ENCODE measurements around the gene PDGFB. TPM values are rescaled to one million over a fixed set of nuclear protein-coding genes. Genes with fewer than 3 reads are reported as not detected.
A peak's percentile ranks its signal among the peaks of the same experiment; 100 is the strongest.

Gene PDGFB
- total RNA-seq, 2 experiments from 2014 or later: 0.45 to 0.69 TPM

GRCh38 chr22:39266398-39267030 lies 21.7 kb upstream of the PDGFB start:
- TF ChIP-seq, protein P1, sequence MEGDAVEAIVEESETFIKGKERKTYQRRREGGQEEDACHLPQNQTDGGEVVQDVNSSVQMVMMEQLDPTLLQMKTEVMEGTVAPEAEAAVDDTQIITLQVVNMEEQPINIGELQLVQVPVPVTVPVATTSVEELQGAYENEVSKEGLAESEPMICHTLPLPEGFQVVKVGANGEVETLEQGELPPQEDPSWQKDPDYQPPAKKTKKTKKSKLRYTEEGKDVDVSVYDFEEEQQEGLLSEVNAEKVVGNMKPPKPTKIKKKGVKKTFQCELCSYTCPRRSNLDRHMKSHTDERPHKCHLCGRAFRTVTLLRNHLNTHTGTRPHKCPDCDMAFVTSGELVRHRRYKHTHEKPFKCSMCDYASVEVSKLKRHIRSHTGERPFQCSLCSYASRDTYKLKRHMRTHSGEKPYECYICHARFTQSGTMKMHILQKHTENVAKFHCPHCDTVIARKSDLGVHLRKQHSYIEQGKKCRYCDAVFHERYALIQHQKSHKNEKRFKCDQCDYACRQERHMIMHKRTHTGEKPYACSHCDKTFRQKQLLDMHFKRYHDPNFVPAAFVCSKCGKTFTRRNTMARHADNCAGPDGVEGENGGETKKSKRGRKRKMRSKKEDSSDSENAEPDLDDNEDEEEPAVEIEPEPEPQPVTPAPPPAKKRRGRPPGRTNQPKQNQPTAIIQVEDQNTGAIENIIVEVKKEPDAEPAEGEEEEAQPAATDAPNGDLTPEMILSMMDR (IDR thresholded peaks at IDR 0.05): no peak
- H3K27ac ChIP-seq (ENCODE audit: low read depth in 1 of 2, low read length in 2 of 2): no peak overlapping the region

DNA sequence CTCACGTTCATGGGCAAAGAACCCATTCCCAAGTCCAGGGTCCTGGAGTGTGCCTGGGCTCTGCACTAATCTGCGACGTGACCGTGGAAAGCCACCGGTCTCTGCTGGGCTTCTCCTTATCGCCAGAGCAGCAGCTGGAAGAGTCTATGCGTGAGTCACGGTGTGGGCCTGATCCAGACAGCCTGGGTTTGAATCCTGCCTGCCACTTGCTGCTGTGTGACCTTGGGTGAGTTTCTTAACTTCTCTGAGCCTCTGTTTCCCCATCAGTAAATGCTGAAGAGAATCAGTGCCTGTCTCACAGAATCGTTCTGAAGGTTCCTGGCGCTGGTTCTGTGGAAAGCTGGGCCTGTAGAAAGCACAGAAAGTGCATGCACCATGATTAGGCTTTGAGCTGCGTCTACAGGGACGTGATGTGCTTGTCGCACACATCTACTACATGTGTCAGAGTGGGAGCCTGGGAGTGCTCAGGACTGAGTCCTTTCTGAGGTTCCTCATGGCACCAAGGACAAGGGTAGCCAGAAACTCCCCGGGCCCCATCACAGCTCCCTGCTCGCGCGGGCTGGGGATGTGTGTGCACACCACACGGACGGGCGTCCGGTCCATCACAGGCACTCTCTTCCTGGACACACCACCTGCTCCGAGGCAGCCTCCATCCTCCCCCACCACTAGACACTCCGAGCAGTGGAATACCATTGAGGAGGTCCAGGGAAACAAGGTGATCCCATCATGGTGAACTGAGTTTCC lies 20.5 kb upstream of the PDGFB start:
- POLR2A ChIA-PET: no interaction called here
- Histone ChIP-seq H3K27ac (ENCODE audit: low read depth in 1 of 2, low read length in 2 of 2) (no peak overlapping the region), H3K9me3 (ENCODE audit: control insufficient read depth in 1 of 2, insufficient read depth in 1 of 2, low read length in 2 of 2) (peaks cover 4 to 29% of the 10 kb centered on the region in 2 experiments), H3K36me3 (ENCODE audit: insufficient read depth, low read length) (no peaks in the 10 kb centered on the region), H3K4me1 (ENCODE audit: insufficient read depth, low read length) (no peaks in the 10 kb centered on the region), H3K4me3 (ENCODE audit: low read length) (no peak overlapping the region), H3K27me3 (ENCODE audit: control insufficient read depth in 1 of 2, insufficient read depth in 2 of 2, low read length in 2 of 2) (no peaks in the 10 kb centered on the region)
- TF ChIP-seq, protein P1 (IDR thresholded peaks at IDR 0.05): no peak
- intact Hi-C loops (cut with DNase I, micrococcal nuclease): no loop called here
- no peaks in the 10 kb centered on the region for H3K36me3 Mint-ChIP-seq (ENCODE audit: low read depth)
- no peaks in the 10 kb centered on the region for H3K9me3 Mint-ChIP-seq
- ATAC-seq (ENCODE audit: poor library complexity) (no peak), DNase-seq (no peak)
- H3K27ac Mint-ChIP-seq: no peak overlapping the region
- no peaks in the 10 kb centered on the region for H3K27me3 Mint-ChIP-seq
- H3K4me1 Mint-ChIP-seq (ENCODE audit: low read depth): no peaks in the 10 kb centered on the region
- no peak overlapping the region for H3K4me3 Mint-ChIP-seq
- CTCF ChIA-PET: no interaction called here

More at GRCh38 chr22:39266398-39267030, 21.7 kb upstream of the PDGFB start:
- Mint-ChIP-seq H3K9me3 (no peaks in the 10 kb centered on the region), H3K27me3 (no peaks in the 10 kb centered on the region), H3K4me1 (ENCODE audit: low read depth) (no peaks in the 10 kb centered on the region), H3K27ac (no peak overlapping the region), H3K4me3 (no peak overlapping the region), H3K36me3 (ENCODE audit: low read depth) (no peaks in the 10 kb centered on the region)
- DNase-seq (peak in 2 of 14 experiments; percentile 53 to 66), ATAC-seq (ENCODE audit: poor library complexity) (no peak)
- CTCF ChIA-PET: no interaction called here
- Histone ChIP-seq H3K4me1 (ENCODE audit: insufficient read depth, low read length) (no peaks in the 10 kb centered on the region), H3K9me3 (ENCODE audit: control insufficient read depth in 1 of 2, insufficient read depth in 1 of 2, low read length in 2 of 2) (peaks cover 3 to 30% of the 10 kb centered on the region in 2 experiments), H3K27me3 (ENCODE audit: control insufficient read depth in 1 of 2, insufficient read depth in 2 of 2, low read length in 2 of 2) (no peaks in the 10 kb centered on the region), H3K4me3 (ENCODE audit: low read length) (no peak overlapping the region), H3K36me3 (ENCODE audit: insufficient read depth, low read length) (no peaks in the 10 kb centered on the region)
- POLR2A ChIA-PET: no interaction called here
- intact Hi-C loops (cut with DNase I, micrococcal nuclease): no loop called here

DNA sequence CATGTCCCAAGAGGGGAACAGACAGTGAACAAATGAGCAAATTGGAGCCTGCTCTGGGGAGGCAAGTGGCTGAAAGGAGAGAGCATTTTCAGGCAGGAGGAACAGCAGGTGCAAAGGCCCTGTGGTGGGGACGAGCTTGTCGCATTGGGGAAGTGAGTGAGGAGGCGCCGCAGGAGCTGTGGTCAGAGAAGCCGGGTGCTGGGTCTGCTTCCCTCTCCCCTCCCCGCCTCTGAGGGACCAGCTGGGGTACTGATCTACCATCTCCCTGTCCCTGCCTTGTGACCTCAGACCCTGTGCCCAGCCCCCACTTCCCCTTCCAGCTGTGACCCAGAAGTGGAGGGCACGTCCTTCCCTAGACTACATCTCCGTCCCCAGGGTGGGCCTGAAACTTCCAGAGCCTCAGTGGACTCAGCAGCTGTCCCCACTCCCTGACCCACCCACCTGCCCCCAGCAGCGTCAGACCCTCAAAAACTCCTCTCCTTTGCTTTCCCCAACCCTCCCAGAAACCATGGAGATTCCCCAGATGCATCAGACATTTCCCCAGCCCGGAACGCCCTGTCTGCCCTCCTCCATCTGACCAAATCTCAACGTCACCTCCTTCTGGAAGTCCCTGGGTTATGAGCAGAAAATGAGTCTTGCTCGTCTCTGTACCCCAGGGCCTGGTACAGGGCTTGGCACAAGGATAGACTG lies 19.7 kb upstream of the PDGFB start:
- no peaks in the 10 kb centered on the region for H3K36me3 ChIP-seq (ENCODE audit: insufficient read depth, low read length)
- CTCF ChIA-PET: no interaction called here
- TF ChIP-seq, protein P1 (IDR thresholded peaks at IDR 0.05): no peak
- H3K27me3 ChIP-seq (ENCODE audit: control insufficient read depth in 1 of 2, insufficient read depth in 2 of 2, low read length in 2 of 2): no peaks in the 10 kb centered on the region
- no peak overlapping the region for H3K27ac Mint-ChIP-seq
- DNase-seq (peak in 2 of 14 experiments; percentile 59 to 68), ATAC-seq (ENCODE audit: poor library complexity) (no peak)
- H3K9me3 ChIP-seq (ENCODE audit: control insufficient read depth in 1 of 2, insufficient read depth in 1 of 2, low read length in 2 of 2): peaks cover 4 to 29% of the 10 kb centered on the region in 2 experiments
- H3K4me1 Mint-ChIP-seq (ENCODE audit: low read depth): no peaks in the 10 kb centered on the region
- no peak overlapping the region for H3K4me3 ChIP-seq (ENCODE audit: low read length)
- intact Hi-C loops (cut with DNase I, micrococcal nuclease): no loop called here
- H3K4me3 Mint-ChIP-seq: no peak overlapping the region
- H3K4me1 ChIP-seq (ENCODE audit: insufficient read depth, low read length): no peaks in the 10 kb centered on the region
- H3K9me3 Mint-ChIP-seq: no peaks in the 10 kb centered on the region
- no peaks in the 10 kb centered on the region for H3K36me3 Mint-ChIP-seq (ENCODE audit: low read depth)
- H3K27ac ChIP-seq (ENCODE audit: low read depth in 1 of 2, low read length in 2 of 2): no peak overlapping the region
- no peaks in the 10 kb centered on the region for H3K27me3 Mint-ChIP-seq
- POLR2A ChIA-PET: no interaction called here

All from CD4-positive, alpha-beta T cell (primary cell).